ENCODE results near the gene MPDZ. TPM values are rescaled to one million over a fixed set of nuclear protein-coding genes. Genes with fewer than 3 reads are reported as not detected.

Gene MPDZ, protein sequence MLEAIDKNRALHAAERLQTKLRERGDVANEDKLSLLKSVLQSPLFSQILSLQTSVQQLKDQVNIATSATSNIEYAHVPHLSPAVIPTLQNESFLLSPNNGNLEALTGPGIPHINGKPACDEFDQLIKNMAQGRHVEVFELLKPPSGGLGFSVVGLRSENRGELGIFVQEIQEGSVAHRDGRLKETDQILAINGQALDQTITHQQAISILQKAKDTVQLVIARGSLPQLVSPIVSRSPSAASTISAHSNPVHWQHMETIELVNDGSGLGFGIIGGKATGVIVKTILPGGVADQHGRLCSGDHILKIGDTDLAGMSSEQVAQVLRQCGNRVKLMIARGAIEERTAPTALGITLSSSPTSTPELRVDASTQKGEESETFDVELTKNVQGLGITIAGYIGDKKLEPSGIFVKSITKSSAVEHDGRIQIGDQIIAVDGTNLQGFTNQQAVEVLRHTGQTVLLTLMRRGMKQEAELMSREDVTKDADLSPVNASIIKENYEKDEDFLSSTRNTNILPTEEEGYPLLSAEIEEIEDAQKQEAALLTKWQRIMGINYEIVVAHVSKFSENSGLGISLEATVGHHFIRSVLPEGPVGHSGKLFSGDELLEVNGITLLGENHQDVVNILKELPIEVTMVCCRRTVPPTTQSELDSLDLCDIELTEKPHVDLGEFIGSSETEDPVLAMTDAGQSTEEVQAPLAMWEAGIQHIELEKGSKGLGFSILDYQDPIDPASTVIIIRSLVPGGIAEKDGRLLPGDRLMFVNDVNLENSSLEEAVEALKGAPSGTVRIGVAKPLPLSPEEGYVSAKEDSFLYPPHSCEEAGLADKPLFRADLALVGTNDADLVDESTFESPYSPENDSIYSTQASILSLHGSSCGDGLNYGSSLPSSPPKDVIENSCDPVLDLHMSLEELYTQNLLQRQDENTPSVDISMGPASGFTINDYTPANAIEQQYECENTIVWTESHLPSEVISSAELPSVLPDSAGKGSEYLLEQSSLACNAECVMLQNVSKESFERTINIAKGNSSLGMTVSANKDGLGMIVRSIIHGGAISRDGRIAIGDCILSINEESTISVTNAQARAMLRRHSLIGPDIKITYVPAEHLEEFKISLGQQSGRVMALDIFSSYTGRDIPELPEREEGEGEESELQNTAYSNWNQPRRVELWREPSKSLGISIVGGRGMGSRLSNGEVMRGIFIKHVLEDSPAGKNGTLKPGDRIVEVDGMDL (N-terminal part only)
- 10 to 100 TPM; 52.3 to 63.1 TPM for total RNA-seq
- long read RNA-seq, partial matches to known transcripts = 23 of 33 reads
- long read RNA-seq, other reads (novel, unspliced or antisense) = 10 of 33 reads

DNA sequence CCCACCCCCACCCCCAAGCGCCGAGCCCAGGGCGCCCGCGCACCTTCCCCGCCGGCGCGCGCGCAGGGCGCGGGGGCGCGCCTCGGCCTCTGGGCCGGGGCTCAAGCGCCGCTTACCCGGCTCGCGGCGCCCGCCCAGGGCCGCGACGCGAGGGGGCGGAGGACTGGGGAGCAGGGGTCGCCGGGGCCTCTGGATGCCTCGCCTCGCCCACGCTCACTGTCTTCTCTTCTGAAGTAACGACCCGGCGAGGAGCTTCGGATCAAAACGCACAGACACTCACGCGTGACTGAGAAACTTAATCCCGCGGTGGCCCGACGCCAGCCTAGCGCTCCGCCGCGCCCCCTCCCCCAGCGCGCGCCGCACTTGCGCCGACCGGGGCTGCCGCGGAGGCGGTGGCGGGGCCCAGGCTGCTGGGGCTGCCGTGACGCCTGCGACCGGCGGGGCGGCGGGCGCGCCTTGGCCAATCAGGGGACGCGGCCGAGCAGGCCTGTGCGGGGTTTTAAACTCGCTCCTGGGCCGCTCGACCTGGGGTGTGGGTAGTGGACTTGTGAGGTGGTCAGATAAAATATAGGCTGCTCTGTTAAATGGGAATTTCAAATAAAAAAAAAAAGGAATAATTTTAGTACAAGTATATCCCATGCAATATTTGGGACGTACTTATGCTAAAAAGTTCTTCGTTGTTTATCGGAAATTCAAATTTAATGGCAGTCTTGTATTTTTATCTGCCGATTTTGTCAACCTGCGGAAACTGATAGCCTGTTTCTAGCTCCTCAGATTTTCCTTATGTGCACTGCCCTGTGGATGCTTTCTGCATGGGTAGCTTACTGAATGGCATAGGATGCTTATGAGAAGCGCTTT is at the start of gene MPDZ:
Gene MPDZ, minus strand, starts transcription at position 409 of the 858 bp plus-strand sequence. CDS start 29,377 bp downstream, outside the sequence.
- DNase-seq (peak; percentile 77), ATAC-seq (peak; percentile 85 to 91)
- intact Hi-C loops (cut with DNase I) = no loop called here

DNA sequence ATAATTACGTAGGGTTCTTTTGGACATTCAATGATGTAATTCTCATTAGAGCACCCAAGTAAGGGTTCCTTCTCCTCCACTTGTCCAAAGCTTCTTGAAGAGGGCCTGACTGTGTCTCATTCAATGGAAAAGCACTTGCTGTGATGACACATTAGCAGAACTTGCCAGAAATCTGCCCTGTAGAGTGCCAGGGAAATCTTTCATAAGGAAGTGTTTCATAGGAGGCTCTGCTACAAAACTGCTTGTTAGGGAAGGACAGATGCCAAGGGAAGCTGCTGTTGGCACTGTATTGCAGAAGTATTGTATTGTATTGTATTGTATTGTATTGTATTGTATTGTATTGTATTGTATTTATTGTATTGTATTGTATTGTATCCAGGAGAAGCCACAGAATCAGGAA is 45.5 kb upstream of the MPDZ start:
- intact Hi-C loops (cut with DNase I) = no loop called here
- DNase-seq = no peak
- ATAC-seq = peak; percentile 78 to 87

DNA sequence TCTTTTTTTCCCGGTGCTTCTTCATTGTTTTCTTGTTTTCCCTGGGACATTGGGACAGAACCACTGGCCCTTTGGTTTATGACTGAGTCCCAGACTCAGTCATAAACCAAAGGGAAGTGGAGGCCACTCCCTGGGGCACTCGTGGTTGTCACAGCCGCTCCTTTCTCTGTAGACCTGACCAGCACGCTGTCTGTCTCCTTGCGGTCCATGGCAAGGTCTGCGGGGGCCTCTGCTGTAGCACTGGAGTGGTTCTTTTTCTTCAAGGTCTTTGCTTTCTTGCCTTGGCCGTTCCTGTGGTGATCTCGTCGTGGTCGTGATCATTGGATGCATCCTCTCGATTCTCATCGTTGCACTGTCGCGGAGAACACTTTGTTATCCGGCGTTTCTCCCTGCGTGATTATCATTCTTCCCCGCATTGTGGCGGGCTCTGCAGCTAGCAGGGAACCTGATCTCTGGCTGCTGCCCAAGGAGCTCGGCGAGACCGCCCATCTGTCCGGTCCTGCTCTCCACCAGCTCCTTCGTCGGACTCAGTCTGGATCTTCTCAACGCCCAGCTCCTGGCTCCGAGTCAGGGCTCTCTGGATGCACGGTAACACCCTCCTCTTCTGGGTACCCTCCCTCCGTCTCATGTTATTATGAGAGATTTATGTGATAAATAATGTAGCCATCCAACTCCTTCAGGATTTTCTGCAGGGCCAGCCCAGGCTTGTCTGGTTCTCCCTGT is 43.5 kb upstream of the MPDZ start:
- ATAC-seq (no peak), DNase-seq (no peak)
- intact Hi-C loops (cut with DNase I) = no loop called here

DNA sequence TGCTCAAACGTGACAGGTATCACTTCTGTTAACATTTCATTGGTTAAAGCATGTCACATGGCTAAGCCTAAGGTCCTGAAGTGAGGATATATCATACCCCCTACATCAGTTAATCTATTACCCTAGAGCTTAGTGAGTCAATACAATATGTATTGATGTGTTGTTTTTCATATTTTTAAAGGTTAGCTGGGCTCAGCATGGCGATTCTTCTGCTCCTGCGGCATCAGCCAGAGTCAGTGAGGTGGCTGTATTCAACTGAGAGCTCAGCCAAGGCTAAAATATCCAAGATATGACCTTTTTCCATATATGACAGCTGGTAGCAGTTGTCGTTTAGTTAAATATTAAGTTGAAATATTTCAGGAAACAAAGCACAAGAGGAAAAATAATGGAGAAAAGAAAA is 38.5 kb upstream of the MPDZ start:
- intact Hi-C loops (cut with DNase I) = no loop called here
- ATAC-seq (no peak), DNase-seq (no peak)

DNA sequence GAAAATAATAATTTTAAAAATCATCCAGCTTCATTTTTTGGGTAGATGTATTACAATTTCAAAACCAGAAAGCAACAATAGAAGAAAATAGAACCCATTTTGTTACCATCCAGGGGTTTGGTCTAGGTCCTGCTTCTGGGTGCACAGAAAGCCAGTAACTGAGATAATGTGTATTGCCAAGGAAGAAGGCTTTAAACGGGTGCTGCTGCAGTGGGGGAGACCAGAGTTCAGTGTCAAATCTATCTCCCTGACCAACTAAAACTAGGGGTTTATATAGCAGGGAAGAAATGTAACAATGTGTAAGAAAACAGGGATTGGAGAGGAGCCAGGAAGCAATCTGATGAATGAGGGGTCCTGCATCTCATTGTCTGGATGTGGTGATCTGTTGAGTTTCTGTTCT is 17.5 kb upstream of the MPDZ start:
- intact Hi-C loops (cut with DNase I) = no loop called here
- no peak for ATAC-seq
- DNase-seq = no peak

DNA sequence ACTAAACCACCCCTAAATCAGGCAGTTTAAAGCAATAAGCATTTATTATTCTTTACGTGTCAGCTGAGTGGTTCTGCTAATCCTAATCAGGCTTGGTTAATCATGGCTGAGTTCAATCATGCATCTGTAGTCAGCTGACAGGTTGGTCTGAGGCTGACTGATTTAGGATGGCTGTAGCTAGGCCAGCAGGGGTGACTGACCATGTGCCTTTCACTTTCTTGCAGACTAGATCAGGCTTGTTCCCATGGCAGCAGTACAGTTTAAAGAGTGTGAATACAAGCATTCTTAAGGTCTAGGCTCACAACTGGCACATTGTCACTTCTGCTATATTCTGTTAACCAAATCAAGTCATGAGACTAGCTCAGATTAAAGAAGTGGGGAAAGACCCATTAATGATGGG is 16.1 kb upstream of the MPDZ start:
- intact Hi-C loops (cut with DNase I) = no loop called here
- no peak for ATAC-seq
- DNase-seq = no peak

DNA sequence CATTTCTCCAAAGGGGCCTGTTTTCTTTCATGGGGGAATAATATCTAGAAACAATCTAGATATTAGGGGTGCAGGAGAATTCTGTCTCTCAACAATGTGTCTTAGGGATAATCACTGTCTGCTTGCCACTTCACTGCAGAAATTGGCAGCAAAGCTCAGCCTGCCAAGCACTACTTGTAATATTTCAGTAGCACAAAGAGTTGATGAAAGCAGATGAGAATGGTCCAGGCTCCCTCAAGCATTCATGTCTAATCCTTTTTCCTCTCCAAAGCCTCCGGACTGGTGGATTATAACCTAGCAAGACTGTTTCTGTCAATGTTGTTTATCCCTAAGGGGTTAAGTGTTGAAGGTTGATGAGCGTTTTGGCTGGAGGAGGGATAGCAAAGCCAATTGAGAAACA is 13.3 kb upstream of the MPDZ start:
- DNase-seq (no peak), ATAC-seq (peak; percentile 38 to 89)
- intact Hi-C loops (cut with DNase I) = no loop called here

DNA sequence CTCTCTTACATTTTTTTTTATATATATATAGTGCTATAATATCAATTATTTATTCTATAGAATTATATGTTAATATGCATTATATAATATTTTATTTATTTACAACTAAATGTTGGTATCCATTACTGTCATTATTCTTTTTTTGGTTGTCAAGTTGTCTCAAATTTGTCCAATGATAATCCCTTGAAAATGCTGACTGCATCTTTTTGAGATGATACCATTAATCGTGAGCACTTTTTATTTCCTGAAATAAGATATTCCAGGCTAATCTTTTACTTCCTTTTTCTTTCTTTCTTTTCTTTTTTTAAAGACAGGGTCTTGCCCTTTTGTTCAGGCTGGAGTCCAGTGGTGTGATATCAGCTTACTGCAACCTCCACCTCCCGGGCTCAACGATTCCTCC is 12.7 kb upstream of the MPDZ start:
- ATAC-seq (no peak), DNase-seq (no peak)
- intact Hi-C loops (cut with DNase I) = no loop called here

DNA sequence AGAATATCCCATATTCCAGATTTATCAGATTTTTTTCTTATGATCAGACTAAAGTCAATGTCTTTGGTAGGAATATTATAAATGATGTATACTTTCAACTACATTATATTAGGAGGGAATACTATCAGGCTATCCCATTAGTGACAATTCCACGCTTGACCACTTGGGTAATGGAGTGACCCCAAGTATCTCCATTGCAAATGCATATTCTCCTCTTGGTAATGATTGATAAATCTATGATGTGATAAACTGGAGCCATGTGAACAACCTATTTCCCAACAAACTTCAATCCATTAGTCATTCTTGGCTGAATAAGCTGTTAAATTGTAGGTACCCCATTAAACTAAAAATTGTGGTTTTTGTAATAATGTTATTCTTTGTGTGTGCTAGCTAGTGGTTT is 12.2 kb upstream of the MPDZ start:
- intact Hi-C loops (cut with DNase I) = no loop called here
- DNase-seq = no peak
- no peak for ATAC-seq

DNA sequence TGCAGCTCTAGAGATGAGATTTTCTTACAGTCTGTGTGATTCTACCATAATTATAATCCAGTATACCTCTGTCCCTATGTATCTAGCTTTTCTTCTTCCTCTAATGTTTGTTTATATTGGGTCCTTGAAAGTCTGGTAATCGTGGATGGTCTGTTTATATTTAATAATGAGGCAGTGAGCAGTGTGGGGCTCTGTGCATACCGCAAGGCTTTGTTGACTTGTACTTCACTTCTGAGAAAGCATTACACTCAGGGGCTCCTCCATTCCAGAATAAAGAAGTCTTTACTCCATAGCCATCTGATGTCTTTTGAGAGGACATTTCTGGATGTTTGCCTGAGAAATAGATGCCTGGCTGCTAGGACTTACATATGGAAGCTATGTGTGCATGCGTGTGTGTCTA is 4.5 kb upstream of the MPDZ start:
- intact Hi-C loops (cut with DNase I) = no loop called here
- no peak for DNase-seq
- no peak for ATAC-seq

DNA sequence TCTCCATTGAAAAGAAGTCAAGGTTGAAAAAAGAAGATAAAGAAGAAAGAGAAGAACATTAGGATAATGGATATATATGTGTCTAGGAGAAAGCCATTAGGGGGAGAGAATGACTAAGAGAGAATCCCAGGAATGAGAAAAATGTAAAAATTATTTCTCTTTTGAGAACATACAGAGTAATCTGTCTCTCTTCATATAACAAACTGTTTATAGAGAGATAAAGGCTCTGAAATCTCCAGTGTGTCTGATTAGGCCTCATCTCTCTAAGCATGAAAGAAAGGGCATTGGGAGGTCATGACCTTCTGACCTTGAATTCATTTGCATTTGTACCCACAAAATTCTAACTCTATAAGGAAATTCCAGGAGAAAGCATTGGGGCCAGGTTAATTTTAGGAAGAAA is 3.5 kb upstream of the MPDZ start:
- intact Hi-C loops (cut with DNase I) = no loop called here
- DNase-seq (no peak), ATAC-seq (no peak)

DNA sequence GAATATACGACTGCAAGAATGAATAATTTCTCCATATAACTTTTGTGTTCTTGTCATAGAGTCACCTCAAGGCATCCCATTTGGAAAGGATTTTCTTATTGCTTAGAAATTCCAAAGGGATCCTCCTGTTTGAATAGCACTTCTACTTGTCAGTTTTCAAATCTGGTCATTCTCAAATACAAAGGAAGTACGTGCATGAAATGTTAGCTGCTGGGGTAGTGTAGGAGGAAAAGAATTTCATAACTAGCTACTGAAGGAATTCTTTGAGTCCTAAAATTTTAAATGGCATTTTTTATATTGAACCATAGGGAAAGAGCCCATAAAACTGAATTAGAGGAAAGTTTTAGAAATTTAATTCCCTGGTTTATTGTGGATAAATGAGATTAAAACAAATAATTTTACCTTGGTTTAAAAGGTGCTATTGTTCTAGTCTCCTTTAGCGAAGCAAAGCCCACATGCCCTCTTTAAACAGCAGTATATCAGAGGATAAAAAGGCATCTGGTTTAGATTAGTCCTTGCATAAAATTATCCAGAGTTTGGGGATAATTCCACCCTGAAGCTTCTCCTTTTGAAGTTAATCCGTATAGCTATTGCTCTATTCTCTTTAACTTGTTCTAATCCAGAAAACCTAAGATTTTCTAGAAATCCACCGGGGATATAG is 2.0 kb upstream of the MPDZ start:
- ATAC-seq = no peak
- DNase-seq = no peak
- intact Hi-C loops (cut with DNase I) = no loop called here

DNA sequence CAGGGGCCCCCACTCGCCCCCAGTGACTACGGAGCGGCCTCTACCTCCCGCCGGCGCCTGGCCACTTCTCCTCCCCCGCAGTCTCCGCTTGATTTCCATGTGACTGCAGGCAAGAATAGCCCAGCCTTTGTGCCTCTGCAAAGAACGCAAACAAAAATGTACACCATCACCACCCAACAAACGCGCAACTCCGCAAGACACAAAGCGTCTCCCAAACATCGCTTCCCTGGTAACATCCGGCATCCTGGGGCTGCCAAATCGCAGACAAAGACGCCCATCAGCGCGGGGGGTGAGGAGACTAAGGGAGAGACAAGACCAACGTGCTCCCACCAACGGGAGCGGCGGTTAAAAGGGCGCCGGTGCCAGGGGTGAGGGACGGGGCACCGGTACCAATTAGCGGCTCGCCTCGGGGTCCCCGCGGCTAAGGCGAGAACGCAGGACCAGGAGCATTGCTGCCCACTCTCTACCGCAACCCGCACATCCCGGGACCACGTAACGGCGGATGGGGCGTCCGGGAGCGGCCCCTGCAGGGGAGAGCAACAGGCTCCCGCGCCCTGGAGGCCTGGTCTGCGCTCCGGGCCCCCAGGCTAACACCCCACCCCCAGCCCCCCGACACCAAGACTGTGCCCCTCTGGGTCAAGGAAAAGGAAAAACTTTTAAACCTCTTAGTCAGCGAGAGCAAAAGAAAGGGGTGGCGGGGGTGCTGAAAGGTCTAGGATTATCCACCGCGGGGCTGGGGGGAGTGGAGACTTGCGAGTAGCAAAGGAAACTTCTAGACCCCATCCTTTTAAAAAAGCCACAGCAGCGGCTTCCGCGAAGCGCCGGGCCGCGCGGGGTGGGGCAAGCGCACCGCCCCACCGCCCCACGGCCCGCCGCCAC is 885 bp downstream of the MPDZ start:
- peak; percentile 60 to 66 for ATAC-seq
- intact Hi-C loops (cut with DNase I) = no loop called here
- peak; percentile 73 for DNase-seq

DNA sequence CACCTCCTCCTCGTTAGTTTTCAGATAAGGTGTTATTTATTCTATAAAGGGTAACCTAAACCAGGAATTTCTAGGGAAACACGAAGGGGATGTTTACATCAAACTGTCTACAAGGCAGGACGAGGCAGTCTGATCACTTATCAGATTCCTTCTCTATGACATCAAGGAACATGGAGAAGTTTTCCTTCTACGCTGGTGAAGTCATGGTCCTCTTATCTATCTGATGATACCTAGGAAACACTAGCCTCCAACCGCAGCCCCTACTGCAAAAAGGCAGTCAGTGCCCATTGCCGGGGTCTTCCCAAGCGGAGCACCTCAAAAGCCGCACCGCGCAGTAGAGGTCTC is 1.5 kb downstream of the MPDZ start:
- no peak for DNase-seq
- peak in 1 of 2 donors; percentile 23 for ATAC-seq
- intact Hi-C loops (cut with DNase I) = no loop called here

DNA sequence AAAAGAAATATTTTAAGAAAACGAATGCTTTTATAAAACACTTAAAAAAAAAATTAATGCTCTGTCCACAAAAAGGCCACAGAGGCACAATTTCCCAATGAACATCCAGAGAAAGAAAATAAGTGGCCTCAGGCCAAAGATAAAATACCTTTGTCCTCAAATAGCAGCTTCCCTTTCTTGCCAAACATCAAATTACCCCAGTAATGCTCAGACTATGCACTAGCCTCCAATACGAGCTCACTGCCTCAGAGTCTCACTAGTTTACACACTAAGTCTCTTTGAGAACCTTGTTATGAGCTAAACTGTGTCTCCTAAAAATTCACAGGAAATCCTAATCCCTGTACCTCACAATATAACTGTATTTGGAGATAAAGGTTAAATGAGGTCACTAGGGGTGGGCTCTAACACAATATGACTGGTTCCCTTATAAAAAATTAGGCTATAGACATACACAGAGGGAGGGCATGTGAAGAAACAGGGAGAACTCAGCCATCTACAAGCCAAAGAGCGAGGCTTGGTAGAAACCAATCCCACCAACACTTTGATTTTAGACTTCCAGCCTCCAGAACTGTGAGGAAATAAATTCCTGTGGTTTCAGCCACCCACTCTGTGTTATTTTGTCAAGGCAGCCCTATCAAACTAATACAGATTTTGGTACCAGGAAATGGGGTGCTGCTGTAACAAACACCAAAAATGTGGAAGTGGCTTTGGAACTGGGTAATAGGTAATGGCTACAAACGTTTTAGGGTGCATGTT is 4.4 kb downstream of the MPDZ start:
- ATAC-seq (no peak), DNase-seq (no peak)
- intact Hi-C loops (cut with DNase I) = no loop called here

DNA sequence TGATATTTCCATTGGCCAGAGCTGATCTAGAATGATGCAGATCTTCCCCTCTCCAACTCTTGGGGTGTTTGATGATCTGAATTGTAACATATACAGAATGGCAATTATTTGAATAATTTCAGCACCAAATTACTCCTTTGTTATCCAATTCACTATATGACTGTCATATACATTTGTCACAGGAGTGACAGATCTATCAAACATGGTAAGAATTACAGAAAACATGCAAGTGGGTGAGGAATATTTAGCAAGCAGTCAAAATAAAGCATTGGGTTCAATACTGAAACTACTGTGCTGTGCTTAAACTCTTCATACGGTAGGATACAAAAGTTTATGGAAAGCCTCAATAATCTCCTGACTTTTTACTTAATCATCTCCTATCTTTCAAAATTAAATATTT is 8.8 kb downstream of the MPDZ start:
- intact Hi-C loops (cut with DNase I) = no loop called here
- ATAC-seq = no peak

More for the DNA sequence above, 8.8 kb downstream of the MPDZ start:
- DNase-seq = no peak
